Immature natural killer cell (primary cell): ENCODE results near the gene MYH15. TPM values are rescaled to one million over a fixed set of nuclear protein-coding genes. Genes with fewer than 3 reads are reported as not detected.

Experiments used
- DNase-seq, 3 donors: peaks; one replicate each; pipeline ENCODE4 v3.0.0; 2022; ENCODE audit warnings: mixed read lengths in 1 of 3
- H3K27ac Mint-ChIP-seq, 6 donors: one replicate each; pipeline ENCODE4 v1.8.0; 2020; ENCODE audit warnings: mixed read lengths in 6 of 6, mild to moderate bottlenecking in 5 of 6, inconsistent platforms in 4 of 6, moderate library complexity in 3 of 6
- H3K27me3 Mint-ChIP-seq, 3 donors: one replicate each; pipeline ENCODE4 v1.8.0; 2020 to 2021; ENCODE audit warnings: low read depth in 3 of 3, mild to moderate bottlenecking in 3 of 3, mixed read lengths in 3 of 3, moderate library complexity in 3 of 3, inconsistent platforms in 1 of 3
- H3K36me3 Mint-ChIP-seq, 3 donors: one replicate each; pipeline ENCODE4 v1.8.0; 2020; ENCODE audit warnings: mixed read lengths in 3 of 3, inconsistent platforms in 2 of 3, mild to moderate bottlenecking in 2 of 3
- H3K4me1 Mint-ChIP-seq, 2 donors: one replicate each; pipeline ENCODE4 v1.8.0; 2020; ENCODE audit warnings: inconsistent platforms in 2 of 2, mild to moderate bottlenecking in 2 of 2, mixed read lengths in 2 of 2, moderate library complexity in 1 of 2
- H3K4me3 Mint-ChIP-seq, 5 donors: one replicate each; pipeline ENCODE4 v1.8.0; 2020; ENCODE audit warnings: mild to moderate bottlenecking in 5 of 5, mixed read lengths in 5 of 5, inconsistent platforms in 3 of 5, moderate library complexity in 3 of 5
- H3K9me3 Mint-ChIP-seq, 6 donors: one replicate each; pipeline ENCODE4 v1.8.0; 2020; ENCODE audit warnings: mild to moderate bottlenecking in 6 of 6, mixed read lengths in 6 of 6, inconsistent platforms in 4 of 6, moderate library complexity in 3 of 6
- polyA plus RNA-seq, 3 donors: library from polyadenylated mRNA; unstranded; fragments of 300-500 nt; fragmentation: Illumina TruSeq; gene quantifications; one replicate each; pipeline ENCODE4 v1.2.3, GENCODE V29; 2021

MYH15 gene
- polyA plus RNA-seq, 3 donors from 2014 or later = not detected

GRCh38 chr3:108500728-108501127 is 9.7 kb downstream of the MYH15 start:
- Mint-ChIP-seq H3K27me3 (peaks cover 0 to 2% (median 0%) of the 10 kb centered on the region in 3 donors), H3K27ac (no peak overlapping the region)

DNA sequence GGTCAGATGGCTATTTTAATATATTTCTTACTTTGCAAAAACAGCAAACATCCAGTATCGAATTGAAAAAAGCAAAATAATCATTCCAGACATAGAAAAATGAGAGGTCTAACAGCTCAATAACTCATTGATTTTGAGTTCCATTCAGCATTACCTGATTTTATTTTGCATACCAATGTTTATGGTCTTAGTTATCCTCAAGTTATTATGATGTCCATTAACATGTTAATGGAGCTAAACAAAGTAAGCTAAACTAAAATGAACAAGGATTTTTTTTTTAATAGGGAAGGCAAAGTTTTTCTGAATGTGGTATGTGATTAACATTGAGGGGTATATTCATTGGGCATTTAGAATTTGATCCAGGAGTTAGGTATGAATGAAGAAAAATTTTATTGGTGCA is 13.1 kb downstream of the MYH15 start:
- Mint-ChIP-seq H3K4me3 (no peak overlapping the region), H3K27ac (no peak overlapping the region), H3K36me3 (no peaks in the 10 kb centered on the region), H3K9me3 (no peaks in the 10 kb centered on the region), H3K27me3 (peaks cover 0 to 2% (median 0%) of the 10 kb centered on the region in 3 donors), H3K4me1 (no peaks in the 10 kb centered on the region)
- DNase-seq = no peak

More at GRCh38 chr3:108500728-108501127, 9.7 kb downstream of the MYH15 start:
- DNase-seq = no peak
- Mint-ChIP-seq H3K4me1 (no peaks in the 10 kb centered on the region), H3K36me3 (no peaks in the 10 kb centered on the region), H3K9me3 (no peaks in the 10 kb centered on the region), H3K4me3 (no peak overlapping the region)

DNA sequence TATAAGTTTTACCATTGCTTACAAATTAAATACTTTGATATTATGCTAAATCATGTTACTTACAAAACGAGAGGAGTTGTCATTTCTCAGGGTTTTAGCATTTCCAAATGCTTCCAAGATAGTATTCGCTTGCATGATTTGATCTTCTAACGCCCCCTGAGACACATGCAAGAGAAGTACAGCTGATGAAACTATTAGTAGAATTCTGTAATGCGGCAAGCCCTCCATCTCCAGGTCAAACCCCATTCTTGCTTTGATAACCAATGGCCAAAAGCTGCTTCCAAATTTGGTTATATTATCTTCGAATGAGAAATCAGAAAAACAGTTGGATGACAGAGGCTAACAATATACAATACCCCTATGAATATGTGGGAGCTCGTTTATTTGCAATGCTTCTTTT is 14.7 kb downstream of the MYH15 start:
- no peak for DNase-seq
- Mint-ChIP-seq H3K27me3 (peaks cover 0 to 2% (median 0%) of the 10 kb centered on the region in 3 donors), H3K9me3 (no peaks in the 10 kb centered on the region), H3K36me3 (no peaks in the 10 kb centered on the region), H3K27ac (no peak overlapping the region), H3K4me3 (no peak overlapping the region), H3K4me1 (no peaks in the 10 kb centered on the region)

GRCh38 chr3:108494906-108495531 is 15.4 kb downstream of the MYH15 start:
- Mint-ChIP-seq H3K36me3 (no peaks in the 10 kb centered on the region), H3K4me1 (no peaks in the 10 kb centered on the region), H3K27ac (no peak overlapping the region)

GRCh38 chr3:108493862-108494261 is 16.5 kb downstream of the MYH15 start:
- no peaks in the 10 kb centered on the region for H3K9me3 Mint-ChIP-seq
- peaks cover 0 to 2% (median 0%) of the 10 kb centered on the region in 3 donors for H3K27me3 Mint-ChIP-seq
- peaks cover 3 to 6% of the 10 kb centered on the region in 2 donors for H3K4me1 Mint-ChIP-seq
- no peak for DNase-seq
- H3K27ac Mint-ChIP-seq = no peak overlapping the region
- no peaks in the 10 kb centered on the region for H3K36me3 Mint-ChIP-seq
- no peak overlapping the region for H3K4me3 Mint-ChIP-seq

More at GRCh38 chr3:108494906-108495531, 15.4 kb downstream of the MYH15 start:
- no peak for DNase-seq
- no peaks in the 10 kb centered on the region for H3K9me3 Mint-ChIP-seq
- no peak overlapping the region for H3K4me3 Mint-ChIP-seq
- peaks cover 0 to 2% (median 0%) of the 10 kb centered on the region in 3 donors for H3K27me3 Mint-ChIP-seq

GRCh38 chr3:108491456-108491855 is 18.9 kb downstream of the MYH15 start:
- Mint-ChIP-seq H3K9me3 (no peaks in the 10 kb centered on the region), H3K27me3 (peaks cover 0 to 2% (median 0%) of the 10 kb centered on the region in 3 donors), H3K4me1 (peaks cover 3 to 6% of the 10 kb centered on the region in 2 donors), H3K27ac (no peak overlapping the region), H3K36me3 (no peaks in the 10 kb centered on the region), H3K4me3 (no peak overlapping the region)
- DNase-seq = no peak

GRCh38 chr3:108489776-108490175 is 20.6 kb downstream of the MYH15 start:
- H3K4me3 Mint-ChIP-seq = no peak overlapping the region
- peak; percentile 40 to 51 (median 42) for DNase-seq
- H3K27me3 Mint-ChIP-seq = peaks cover 0 to 4% (median 0%) of the 10 kb centered on the region in 3 donors
- peaks cover 3 to 6% of the 10 kb centered on the region in 2 donors for H3K4me1 Mint-ChIP-seq
- H3K27ac Mint-ChIP-seq = no peak overlapping the region
- H3K9me3 Mint-ChIP-seq = no peaks in the 10 kb centered on the region
- no peaks in the 10 kb centered on the region for H3K36me3 Mint-ChIP-seq

DNA sequence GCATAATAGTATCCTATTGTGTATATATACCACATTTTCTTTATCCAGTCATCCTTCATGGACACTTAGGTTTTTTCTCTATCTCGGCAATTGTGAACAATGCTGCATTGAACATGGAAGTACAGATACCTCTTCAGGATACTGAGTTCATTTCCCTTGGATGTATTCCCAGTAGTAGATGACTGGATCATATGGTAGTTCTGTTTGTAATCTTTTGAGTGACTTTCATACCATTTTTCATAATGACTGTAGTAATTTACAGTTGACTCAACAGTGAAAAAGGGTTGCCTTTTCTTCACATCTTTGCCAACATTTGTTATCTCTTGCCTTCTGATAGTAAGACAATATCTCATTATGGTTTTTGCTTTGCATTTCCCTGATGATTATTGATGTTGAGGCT is 21.8 kb downstream of the MYH15 start:
- Mint-ChIP-seq H3K27me3 (peaks cover 0 to 2% (median 0%) of the 10 kb centered on the region in 3 donors), H3K27ac (no peak overlapping the region), H3K36me3 (no peaks in the 10 kb centered on the region), H3K4me3 (no peak overlapping the region), H3K4me1 (peaks cover 3 to 6% of the 10 kb centered on the region in 2 donors), H3K9me3 (no peaks in the 10 kb centered on the region)
- no peak for DNase-seq

DNA sequence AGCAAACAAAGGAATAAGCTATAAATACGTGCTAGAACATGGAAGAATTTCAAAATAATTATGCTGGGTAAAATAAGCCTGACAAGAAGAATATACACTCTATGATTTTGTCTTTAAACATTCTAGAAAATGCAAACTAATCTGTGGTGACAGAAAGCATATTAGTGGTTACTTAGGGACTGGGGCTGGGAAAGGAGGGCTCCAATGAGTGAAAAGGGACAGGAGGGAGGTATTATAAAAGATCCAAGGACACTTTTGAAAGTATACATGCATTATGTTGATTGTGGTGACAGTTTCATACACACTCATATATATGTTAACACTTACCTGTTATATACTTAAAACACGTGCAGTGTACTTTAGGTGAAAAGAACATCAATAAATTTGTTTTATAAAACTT is 23.0 kb downstream of the MYH15 start:
- DNase-seq = no peak
- Mint-ChIP-seq H3K27ac (no peak overlapping the region), H3K4me3 (no peak overlapping the region), H3K4me1 (peaks cover 3 to 6% of the 10 kb centered on the region in 2 donors), H3K27me3 (peaks cover 0 to 2% (median 0%) of the 10 kb centered on the region in 3 donors), H3K9me3 (no peaks in the 10 kb centered on the region), H3K36me3 (no peaks in the 10 kb centered on the region)

- Mint-ChIP-seq H3K27ac (no peak overlapping the region), H3K27me3 (peaks cover 0 to 2% (median 0%) of the 10 kb centered on the region in 3 donors), H3K4me1 (peaks cover 3 to 6% of the 10 kb centered on the region in 2 donors), H3K4me3 (no peak overlapping the region), H3K36me3 (no peaks in the 10 kb centered on the region), H3K9me3 (no peaks in the 10 kb centered on the region)
- no peak for DNase-seq
Measured at GRCh38 chr3:108486941-108487340, 23.5 kb downstream of the MYH15 start.

DNA sequence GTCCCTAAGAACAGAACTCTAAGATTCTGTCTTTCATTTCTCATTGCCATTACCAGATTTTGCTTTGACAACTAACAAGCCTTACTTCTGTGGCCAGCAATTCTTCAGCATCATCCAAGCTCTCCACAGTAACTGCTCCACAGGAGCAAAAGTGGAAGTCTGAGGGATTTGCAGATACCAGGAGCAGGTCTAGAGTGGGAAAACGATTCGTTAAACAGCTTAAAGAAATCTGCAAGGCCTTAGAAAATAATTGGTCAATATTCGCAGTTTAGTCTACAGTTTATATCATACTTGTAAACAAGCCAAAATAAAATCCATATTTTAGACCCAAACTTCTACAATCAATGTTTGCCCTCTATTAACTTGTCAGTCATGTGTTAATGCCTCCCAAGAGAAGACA is 24.1 kb downstream of the MYH15 start:
- peaks cover 3 to 6% of the 10 kb centered on the region in 2 donors for H3K4me1 Mint-ChIP-seq
- DNase-seq = no peak
- no peaks in the 10 kb centered on the region for H3K9me3 Mint-ChIP-seq
- no peaks in the 10 kb centered on the region for H3K36me3 Mint-ChIP-seq
- H3K27ac Mint-ChIP-seq = no peak overlapping the region
- H3K4me3 Mint-ChIP-seq = no peak overlapping the region
- H3K27me3 Mint-ChIP-seq = peaks cover 0 to 2% (median 0%) of the 10 kb centered on the region in 3 donors

DNA sequence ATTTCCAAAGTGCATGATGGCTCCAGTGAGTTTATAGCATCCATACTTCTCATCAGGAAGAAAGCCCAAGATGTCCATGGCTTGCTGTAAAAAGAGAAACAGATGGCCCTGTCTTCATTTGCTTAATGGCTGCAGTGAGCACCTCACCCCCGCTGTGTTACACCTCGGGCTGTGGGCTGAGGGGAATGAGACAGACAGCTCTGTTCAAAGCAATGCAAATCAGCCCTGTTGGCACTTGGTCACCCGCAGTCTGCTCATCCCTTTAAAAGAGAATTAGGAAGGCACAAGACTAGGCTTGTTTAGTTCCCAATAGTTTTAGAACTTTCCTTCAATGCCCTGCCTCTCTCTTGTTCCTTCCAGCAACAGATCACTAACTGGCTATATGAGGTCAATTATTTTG is 25.2 kb downstream of the MYH15 start:
- no peak for DNase-seq
- H3K9me3 Mint-ChIP-seq = no peaks in the 10 kb centered on the region
- no peak overlapping the region for H3K27ac Mint-ChIP-seq
- no peak overlapping the region for H3K4me3 Mint-ChIP-seq
- H3K36me3 Mint-ChIP-seq = no peaks in the 10 kb centered on the region
- peaks cover 0 to 2% (median 0%) of the 10 kb centered on the region in 3 donors for H3K27me3 Mint-ChIP-seq
- peaks cover 3 to 6% of the 10 kb centered on the region in 2 donors for H3K4me1 Mint-ChIP-seq

DNA sequence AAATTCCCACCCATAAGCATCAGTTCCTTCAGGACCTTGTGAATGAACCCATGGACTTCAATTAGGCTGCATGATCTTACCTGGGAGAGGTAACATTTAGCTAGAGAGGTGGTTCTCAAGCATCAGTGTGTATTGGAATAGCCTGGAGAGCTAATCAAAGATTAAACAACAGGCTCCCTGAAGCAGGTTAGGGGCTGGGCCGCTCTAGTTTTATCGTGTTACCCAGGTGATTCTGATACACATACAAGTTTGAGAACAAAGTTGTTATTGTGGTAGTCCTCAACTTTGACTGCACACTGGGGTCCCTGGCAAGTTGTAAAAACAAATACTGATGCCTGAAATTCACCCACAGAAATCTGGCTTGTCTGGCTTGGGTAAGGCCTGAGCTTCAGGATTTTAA is 31.2 kb downstream of the MYH15 start:
- no peaks in the 10 kb centered on the region for H3K36me3 Mint-ChIP-seq
- no peak overlapping the region for H3K27ac Mint-ChIP-seq
- H3K27me3 Mint-ChIP-seq = peaks cover 0 to 7% (median 4%) of the 10 kb centered on the region in 3 donors
- H3K4me3 Mint-ChIP-seq = no peak overlapping the region
- H3K4me1 Mint-ChIP-seq = peaks cover 0 to 1% of the 10 kb centered on the region in 2 donors
- no peaks in the 10 kb centered on the region for H3K9me3 Mint-ChIP-seq
- no peak for DNase-seq

- Mint-ChIP-seq H3K36me3 (no peaks in the 10 kb centered on the region), H3K4me3 (no peak overlapping the region), H3K4me1 (peaks cover 0 to 1% of the 10 kb centered on the region in 2 donors)
Measured at GRCh38 chr3:108477511-108478147, 32.8 kb downstream of the MYH15 start.

More at GRCh38 chr3:108477511-108478147, 32.8 kb downstream of the MYH15 start:
- peak; percentile 36 to 50 (median 45) for DNase-seq
- Mint-ChIP-seq H3K9me3 (no peaks in the 10 kb centered on the region), H3K27ac (no peak overlapping the region), H3K27me3 (peaks cover 3 to 7% (median 4%) of the 10 kb centered on the region in 3 donors)
